ENCODE data around the gene DHX30.

DHX30 gene

GRCh38 chr3:47890828-47891612 is 88.1 kb downstream of the DHX30 start:
- TF ChIP-seq CTCF (conservative IDR thresholded peaks at IDR 0.05) (no peak), ZFX (IDR thresholded peaks at IDR 0.05) (no peak)
- no peak overlapping the region for H3K27ac ChIP-seq

GRCh38 chr3:47891613-47892005 is 88.7 kb downstream of the DHX30 start:
- no peak for TF ChIP-seq CTCF (conservative IDR thresholded peaks at IDR 0.05)
- no peak for TF ChIP-seq ZFX (IDR thresholded peaks at IDR 0.05)
- H3K27ac ChIP-seq, result no peak overlapping the region

GRCh38 chr3:47892286-47893040 is 89.5 kb downstream of the DHX30 start:
- TF ChIP-seq ZFX (IDR thresholded peaks at IDR 0.05) (no peak), CTCF (conservative IDR thresholded peaks at IDR 0.05) (no peak)
- no peak overlapping the region for H3K27ac ChIP-seq

GRCh38 chr3:47895241-47895640 is 92.3 kb downstream of the DHX30 start:
- H3K27ac ChIP-seq, result no peak overlapping the region
- TF ChIP-seq ZFX (IDR thresholded peaks at IDR 0.05) (no peak), CTCF (conservative IDR thresholded peaks at IDR 0.05) (no peak)

- TF ChIP-seq CTCF (conservative IDR thresholded peaks at IDR 0.05) (no peak), ZFX (IDR thresholded peaks at IDR 0.05) (no peak)
- H3K27ac ChIP-seq, result no peak overlapping the region
Measured at GRCh38 chr3:47896736-47897135, 93.8 kb downstream of the DHX30 start.

- TF ChIP-seq CTCF (conservative IDR thresholded peaks at IDR 0.05), result no peak
- no peak for TF ChIP-seq ZFX (IDR thresholded peaks at IDR 0.05)
- no peak overlapping the region for H3K27ac ChIP-seq
Measured at GRCh38 chr3:47897954-47898353, 95.0 kb downstream of the DHX30 start.

GRCh38 chr3:47899495-47900108 is 96.7 kb downstream of the DHX30 start:
- TF ChIP-seq CTCF (conservative IDR thresholded peaks at IDR 0.05) (no peak), ZFX (IDR thresholded peaks at IDR 0.05) (no peak)
- no peak overlapping the region for H3K27ac ChIP-seq
